HEK293 (cell line): ENCODE measurements around the gene KIRREL3.

Experiments
- CTCF ChIP-seq: fragments of 450-650 bp; formaldehyde crosslinking; IDR thresholded peaks from 2 replicates; pipeline ENCODE4 v1.5.1; 2016; ENCODE audit warnings: missing biosample characterization, missing genetic modification characterization
- ZNF114 ChIP-seq: fragments of 450-650 bp; formaldehyde crosslinking; IDR thresholded peaks from 2 replicates; pipeline ENCODE4 v1.5.0; 2017; ENCODE audit warnings: missing biosample characterization, missing genetic modification characterization

- no peak for TF ChIP-seq ZNF114 (tag by site-specific recombination)
- TF ChIP-seq CTCF (tag by site-specific recombination): no peak
Measured at GRCh38 chr11:126997641-126998040, 2.9 kb downstream of the KIRREL3 start.
